Measurements from ENCODE around the gene TBC1D9. TPM values are rescaled to one million over a fixed set of nuclear protein-coding genes. Genes with fewer than 3 reads are reported as not detected.

Gene TBC1D9
- total RNA-seq, 2 experiments from 2014 or later: 1.0 to 13.0 TPM

GRCh38 chr4:140744421-140744820 is 11.8 kb downstream of the TBC1D9 start:
- Histone ChIP-seq H3K4me3 (ENCODE audit: low read depth, low read length, poor library complexity, severe bottlenecking) (no peak overlapping the region), H2AFZ (ENCODE audit: low read length) (peak overlapping the region; percentile 62; the same call in 1 of the 2 replicates), H3K4me2 (ENCODE audit: low read length) (peak overlapping the region; percentile 76), H4K20me1 (ENCODE audit: insufficient read depth, low read length) (no peaks in the 10 kb centered on the region), H3K36me3 (ENCODE audit: insufficient read depth, low read length) (peaks cover 4% of the 10 kb centered on the region; the same call in 1 of the 2 replicates), H3K27ac (ENCODE audit: low read depth, low read length, poor library complexity, severe bottlenecking) (peak overlapping the region; percentile 86), H3K9me3 (ENCODE audit: low read length) (peaks cover 17% of the 10 kb centered on the region; the same call in 1 of the 2 replicates), H3K9me2 (ENCODE audit: insufficient read depth, low read length) (no peaks in the 10 kb centered on the region), H3K79me2 (ENCODE audit: insufficient read depth, low read depth, low read length) (no peaks in the 10 kb centered on the region; the same call in 1 of the 2 replicates), H3K4me1 (ENCODE audit: insufficient read depth, low read length, poor library complexity, severe bottlenecking) (peaks cover 56% of the 10 kb centered on the region)
- intact Hi-C loops (cut with micrococcal nuclease; ENCODE audit: unreplicated experiment): loop anchor here (5.0 kb wide), 1 partner anchor 107 kb away; no protein-coding TSS in a partner anchor
- peak; percentile 26 for DNase-seq (ENCODE audit: low spot score)
- POLR2A ChIA-PET: interaction anchor here (0.6 to 14.0 kb wide), 10 partner anchors 9 to 124 kb away, joined by 3 to 124 read pairs (median 4); no protein-coding TSS in a partner anchor
- no TSS peak for BruUV-seq (replicated peaks)
- no peak for TF ChIP-seq CTCF (conservative IDR thresholded peaks at IDR 0.05; ENCODE audit: low read length)
- CTCF ChIA-PET (ENCODE audit: unreplicated experiment): interaction anchor here (1.1 to 1.5 kb wide), 2 partner anchors 9 to 12 kb away, joined by 3 to 6 read pairs; partner anchors contain the start of gene TBC1D9

GRCh38 chr4:140743194-140743931 is 12.8 kb downstream of the TBC1D9 start:
- DNase-seq (ENCODE audit: low spot score): peak; percentile 89
- Histone ChIP-seq H3K9me2 (ENCODE audit: insufficient read depth, low read length) (no peaks in the 10 kb centered on the region), H3K79me2 (ENCODE audit: insufficient read depth, low read depth, low read length) (no peaks in the 10 kb centered on the region; the same call in 1 of the 2 replicates), H2AFZ (ENCODE audit: low read length) (peak overlapping the region; percentile 62; the same call in 1 of the 2 replicates), H3K9me3 (ENCODE audit: low read length) (peaks cover 11% of the 10 kb centered on the region; the same call in 1 of the 2 replicates), H3K4me2 (ENCODE audit: low read length) (peak overlapping the region; percentile 76), H3K27ac (ENCODE audit: low read depth, low read length, poor library complexity, severe bottlenecking) (peak overlapping the region; percentile 86), H3K36me3 (ENCODE audit: insufficient read depth, low read length) (peaks cover 4% of the 10 kb centered on the region; the same call in 1 of the 2 replicates), H3K4me1 (ENCODE audit: insufficient read depth, low read length, poor library complexity, severe bottlenecking) (peaks cover 56% of the 10 kb centered on the region), H4K20me1 (ENCODE audit: insufficient read depth, low read length) (no peaks in the 10 kb centered on the region), H3K4me3 (ENCODE audit: low read depth, low read length, poor library complexity, severe bottlenecking) (peak overlapping the region; percentile 44)
- TSS peak; percentile 71 for BruUV-seq (replicated peaks)
- ChIA-PET CTCF (ENCODE audit: unreplicated experiment) (interaction anchor here (1.2 to 1.8 kb wide), 5 partner anchors 10 to 56 kb away, joined by 3 to 13 read pairs (median 6); partner anchors contain the start of gene TBC1D9), POLR2A (interaction anchor here (0.6 to 14.0 kb wide), 13 partner anchors 10 to 146 kb away, joined by 3 to 124 read pairs (median 3); partner anchors contain the start of gene TBC1D9)
- intact Hi-C loops (cut with micrococcal nuclease; ENCODE audit: unreplicated experiment): loop anchor here (1.0 to 5.0 kb wide), 9 partner anchors 12 to 148 kb away; no protein-coding TSS in a partner anchor
- no peak for TF ChIP-seq EZH2phosphoT487 (IDR thresholded peaks at IDR 0.05; ENCODE audit: borderline replicate concordance, low read depth, low read length)
- TF ChIP-seq CTCF (conservative IDR thresholded peaks at IDR 0.05; ENCODE audit: low read length): peak; percentile 79
